HFF-Myc (cell line): Measurements from ENCODE around the gene GFER.

Experiments
- DNase-seq: peaks from one replicate; pipeline ENCODE4 v3.0.0-alpha.2; 2011; ENCODE audit warnings: low read depth; ENCODE audit errors: extremely low read depth
- H3K4me3 ChIP-seq: replicated peaks from 2 replicates; pipeline ENCODE4 v1.5.1; 2011; ENCODE audit warnings: low read depth, mild to moderate bottlenecking, control low read depth, low read length
- CTCF ChIP-seq: IDR thresholded peaks from 2 replicates; pipeline ENCODE4 v1.5.1; 2012; ENCODE audit warnings: mild to moderate bottlenecking, low read depth, low read length, control low read depth; ENCODE audit errors: missing control alignments

The GFER gene

GRCh38 chr16:1990351-1991134, 6.5 kb downstream of the GFER start:
- no peak for TF ChIP-seq CTCF
- DNase-seq: no peak
- H3K4me3 ChIP-seq: no peak overlapping the region

- no peak overlapping the region for H3K4me3 ChIP-seq
- no peak for TF ChIP-seq CTCF
- no peak for DNase-seq
Observed at GRCh38 chr16:1991135-1991551, 7.2 kb downstream of the GFER start.

- no peak overlapping the region for H3K4me3 ChIP-seq
- TF ChIP-seq CTCF: no peak
Observed at GRCh38 chr16:1991588-1991947, 7.6 kb downstream of the GFER start.

GRCh38 chr16:1991948-1992703, 8.1 kb downstream of the GFER start:
- H3K4me3 ChIP-seq: no peak overlapping the region
- no peak for TF ChIP-seq CTCF
- DNase-seq: no peak

More at GRCh38 chr16:1991588-1991947, 7.6 kb downstream of the GFER start:
- DNase-seq: no peak

- TF ChIP-seq CTCF: no peak
- DNase-seq: no peak
- H3K4me3 ChIP-seq: no peak overlapping the region
Observed at GRCh38 chr16:1992704-1993317, 8.8 kb downstream of the GFER start.

GRCh38 chr16:1993731-1994131, 9.7 kb downstream of the GFER start:
- no peak for DNase-seq

More at GRCh38 chr16:1993731-1994131, 9.7 kb downstream of the GFER start:
- no peak overlapping the region for H3K4me3 ChIP-seq
- no peak for TF ChIP-seq CTCF
